ENCODE data around the gene SNX32. TPM values are rescaled to one million over a fixed set of nuclear protein-coding genes. Genes with fewer than 3 reads are reported as not detected.

The SNX32 gene
- total and polyA plus RNA-seq, 4 experiments from 2014 or later = 0.42 to 0.93 (median 0.66) TPM

- Mint-ChIP-seq H3K4me3 (peak within 1 kb of the TSS; percentile 57 to 84 (median 65)), H3K27ac (peak within 1 kb of the TSS; percentile 69 to 93 (median 88)), H3K36me3 (no peaks in the 10 kb centered on the region), H3K4me1 (peaks cover 5 to 28% (median 7%) of the 10 kb centered on the region in 4 donors), H3K9me3 (no peaks in the 10 kb centered on the region), H3K27me3 (peaks cover 0 to 1% of the 10 kb centered on the region in 2 donors)
- Histone ChIP-seq H3K4me1 (ENCODE audit: insufficient read depth, low read length) (peaks cover 21% of the 10 kb centered on the region), H3K9me3 (ENCODE audit: control insufficient read depth in 1 of 2, low read length in 2 of 2) (no peaks in the 10 kb centered on the region), H3K27me3 (ENCODE audit: insufficient read depth, low read length) (peaks cover 4% of the 10 kb centered on the region), H3K27ac (ENCODE audit: low read depth, low read length) (peak within 1 kb of the TSS; percentile 46), H3K4me3 (ENCODE audit: low read length in 2 of 2) (peak within 1 kb of the TSS; percentile 17 to 51), H3K36me3 (ENCODE audit: insufficient read depth, low read length) (no peaks in the 10 kb centered on the region)
- ChIA-PET CTCF (ENCODE audit: partially characterized antibody) (interaction anchor here (1.7 to 11.2 kb wide), 2 partner anchors 12 to 18 kb away, joined by 8 to 162 read pairs; partner anchors contain the start of genes C11orf68, CCDC85B and FIBP), POLR2A (ENCODE audit: partially characterized antibody) (interaction anchor here (0.6 to 3.4 kb wide), 18 partner anchors 9 to 1122 kb away, joined by 3 to 97 read pairs (median 4); partner anchors contain the start of genes C11orf68, CCDC85B, CFL1 and DRAP1)
- peak; percentile 91 to 98 (median 92) for DNase-seq
- intact Hi-C loops (cut with micrococcal nuclease) = loop anchor here (1.0 kb wide), 3 partner anchors 10 to 61 kb away; partner anchors contain the start of genes C11orf68, CCDC85B, DRAP1 and SART1
Measured at GRCh38 chr11:65900125-65900898, 66.5 kb downstream of the SNX32 start, which contains the start of gene FOSL1. Gene FOSL1, minus strand, starts transcription at chr11:65900388. Its CDS starts 49 bp downstream, at chr11:65900339.

- ChIA-PET POLR2A (ENCODE audit: partially characterized antibody) (interaction anchor here (0.6 to 3.4 kb wide), 17 partner anchors 8 to 356 kb away, joined by 3 to 97 read pairs (median 4); partner anchors contain the start of genes BANF1, C11orf68, CCDC85B and CFL1), CTCF (ENCODE audit: partially characterized antibody) (interaction anchor here (1.1 to 11.2 kb wide), 3 partner anchors 13 to 71 kb away, joined by 3 to 162 read pairs (median 8); partner anchors contain the start of genes C11orf68, CCDC85B and FIBP)
- H3K4me1 ChIP-seq (ENCODE audit: insufficient read depth, low read length) = peaks cover 21% of the 10 kb centered on the region
- H3K4me3 ChIP-seq (ENCODE audit: low read length in 2 of 2) = no peak overlapping the region
- peak overlapping the region; percentile 69 to 93 (median 88) for H3K27ac Mint-ChIP-seq
- peaks cover 0 to 1% of the 10 kb centered on the region in 2 donors for H3K27me3 Mint-ChIP-seq
- no peaks in the 10 kb centered on the region for H3K9me3 Mint-ChIP-seq
- peak overlapping the region in 7 of 8 donors; percentile 37 to 84 (median 64) for H3K4me3 Mint-ChIP-seq
- H3K36me3 ChIP-seq (ENCODE audit: insufficient read depth, low read length) = no peaks in the 10 kb centered on the region
- peaks cover 4% of the 10 kb centered on the region for H3K27me3 ChIP-seq (ENCODE audit: insufficient read depth, low read length)
- H3K27ac ChIP-seq (ENCODE audit: low read depth, low read length) = peak overlapping the region; percentile 37
- peaks cover 5 to 23% (median 7%) of the 10 kb centered on the region in 4 donors for H3K4me1 Mint-ChIP-seq
- DNase-seq = no peak
- intact Hi-C loops (cut with micrococcal nuclease) = loop anchor here (1.0 kb wide), 3 partner anchors 11 to 60 kb away; partner anchors contain the start of genes C11orf68, CCDC85B, DRAP1 and SART1
- H3K36me3 Mint-ChIP-seq = no peaks in the 10 kb centered on the region
- H3K9me3 ChIP-seq (ENCODE audit: control insufficient read depth in 1 of 2, low read length in 2 of 2) = no peaks in the 10 kb centered on the region
Measured at GRCh38 chr11:65900899-65901180, 67.1 kb downstream of the SNX32 start.

GRCh38 chr11:65903068-65903481, 69.3 kb downstream of the SNX32 start:
- Mint-ChIP-seq H3K9me3 (no peaks in the 10 kb centered on the region), H3K36me3 (no peaks in the 10 kb centered on the region), H3K27ac (peak overlapping the region in 1 of 7 donors; percentile 59), H3K4me3 (no peak overlapping the region), H3K27me3 (peaks cover 0 to 1% of the 10 kb centered on the region in 2 donors), H3K4me1 (peaks cover 4 to 17% (median 7%) of the 10 kb centered on the region in 4 donors)
- Histone ChIP-seq H3K4me1 (ENCODE audit: insufficient read depth, low read length) (peaks cover 21% of the 10 kb centered on the region), H3K27me3 (ENCODE audit: insufficient read depth, low read length) (peaks cover 4% of the 10 kb centered on the region), H3K4me3 (ENCODE audit: low read length in 2 of 2) (no peak overlapping the region), H3K9me3 (ENCODE audit: control insufficient read depth in 1 of 2, low read length in 2 of 2) (no peaks in the 10 kb centered on the region), H3K27ac (ENCODE audit: low read depth, low read length) (no peak overlapping the region), H3K36me3 (ENCODE audit: insufficient read depth, low read length) (no peaks in the 10 kb centered on the region)
- CTCF ChIA-PET (ENCODE audit: partially characterized antibody) = interaction anchor here (11.2 kb wide), 1 partner anchor 15 kb away, joined by 162 read pairs; the partner anchor contains the start of genes CCDC85B and FIBP
- POLR2A ChIA-PET (ENCODE audit: partially characterized antibody) = no interaction called here
- DNase-seq = no peak
- intact Hi-C loops (cut with micrococcal nuclease) = no loop called here

Other genes with a start within 250 kb of the SNX32 start
- gene KCNK7, start 238.2 kb upstream of the SNX32 start, total RNA-seq = 1 to 10 TPM; 1.6 to 2.7 TPM
- 1 to 10 TPM in 1 of 2 donors, not detected in 1; 1.2 TPM for gene KCNK7, start 238.2 kb upstream of the SNX32 start, polyA plus RNA-seq
- gene MAP3K11, start 219.7 kb upstream of the SNX32 start, total RNA-seq = 10 to 100 TPM; 92.0 to 93.6 TPM
- 10 to 100 TPM in 1 of 2 donors, 1 to 10 TPM in 1; 6.3 to 24.1 TPM for gene MAP3K11, start 219.7 kb upstream of the SNX32 start, polyA plus RNA-seq
- gene PCNX3, start 218.2 kb upstream of the SNX32 start, total RNA-seq = 10 to 100 TPM; 63.3 to 66.3 TPM
- 1 to 10 TPM in 1 of 2 donors, under 1 TPM in 1; 0.41 to 6.3 TPM for gene PCNX3, start 218.2 kb upstream of the SNX32 start, polyA plus RNA-seq
- 100 to 1,000 TPM; 150 to 169 TPM for gene SIPA1, start 195.9 kb upstream of the SNX32 start, total RNA-seq
- gene SIPA1, start 195.9 kb upstream of the SNX32 start, polyA plus RNA-seq = 100 to 1,000 TPM in 1 of 2 donors, 10 to 100 TPM in 1; 50.1 to 204 TPM
- gene RELA, start 171.0 kb upstream of the SNX32 start, total RNA-seq = 100 to 1,000 TPM; 170 to 173 TPM
- 10 to 100 TPM; 36.5 to 74.7 TPM for gene RELA, start 171.0 kb upstream of the SNX32 start, polyA plus RNA-seq
- gene KAT5, start 121.7 kb upstream of the SNX32 start, total RNA-seq = 100 to 1,000 TPM in 1 of 2 experiments, 10 to 100 TPM in 1; 93.5 to 106 TPM
- gene KAT5, start 121.7 kb upstream of the SNX32 start, polyA plus RNA-seq = 10 to 100 TPM; 45.4 to 61.5 TPM
- gene RNASEH2C, start 113.2 kb upstream of the SNX32 start, total RNA-seq = 10 to 100 TPM; 69.1 to 69.7 TPM
- 10 to 100 TPM; 61.4 to 74.2 TPM for gene RNASEH2C, start 113.2 kb upstream of the SNX32 start, polyA plus RNA-seq
- 10 to 100 TPM; 25.6 to 26.9 TPM for gene AP5B1, start 53.0 kb upstream of the SNX32 start, total RNA-seq
- gene AP5B1, start 53.0 kb upstream of the SNX32 start, polyA plus RNA-seq = 10 to 100 TPM in 1 of 2 donors, 1 to 10 TPM in 1; 5.2 to 13.7 TPM
- not detected for gene OVOL1, start 46.9 kb upstream of the SNX32 start, total RNA-seq
- gene OVOL1, start 46.9 kb upstream of the SNX32 start, polyA plus RNA-seq = not detected
- 100 to 1,000 TPM; 540 to 578 TPM for gene CFL1, start 24.2 kb downstream of the SNX32 start, total RNA-seq
- gene CFL1, start 24.2 kb downstream of the SNX32 start, polyA plus RNA-seq = 1,000 to 10,000 TPM; 2,794 to 2,825 TPM
- gene MUS81, start 26.5 kb downstream of the SNX32 start, total RNA-seq = 10 to 100 TPM; 93.6 to 95.5 TPM
- gene MUS81, start 26.5 kb downstream of the SNX32 start, polyA plus RNA-seq = 10 to 100 TPM; 24.0 to 31.1 TPM
- 1 to 10 TPM; 6.0 to 8.3 TPM for gene EFEMP2, start 38.8 kb downstream of the SNX32 start, total RNA-seq
- gene EFEMP2, start 38.8 kb downstream of the SNX32 start, polyA plus RNA-seq = under 1 TPM; 0.40 to 0.55 TPM
- 10 to 100 TPM; 30.1 to 30.4 TPM for gene CTSW, start 45.9 kb downstream of the SNX32 start, total RNA-seq
- 100 to 1,000 TPM in 1 of 2 donors, 10 to 100 TPM in 1; 80.9 to 107 TPM for gene CTSW, start 45.9 kb downstream of the SNX32 start, polyA plus RNA-seq
- gene FIBP, start 54.5 kb downstream of the SNX32 start, total RNA-seq = 10 to 100 TPM; 39.9 to 42.1 TPM
- gene FIBP, start 54.5 kb downstream of the SNX32 start, polyA plus RNA-seq = 10 to 100 TPM; 79.3 to 99.0 TPM
- gene CCDC85B, start 56.7 kb downstream of the SNX32 start, total RNA-seq = 10 to 100 TPM; 22.9 to 24.9 TPM
- gene CCDC85B, start 56.7 kb downstream of the SNX32 start, polyA plus RNA-seq = 10 to 100 TPM; 60.0 to 68.3 TPM
- gene FOSL1, start 66.4 kb downstream of the SNX32 start, total RNA-seq = under 1 TPM; 0.39 to 0.79 TPM
- gene FOSL1, start 66.4 kb downstream of the SNX32 start, polyA plus RNA-seq = under 1 TPM in 1 of 2 donors, not detected in 1; 0.81 TPM
- 10 to 100 TPM; 57.1 to 59.5 TPM for gene C11orf68, start 85.1 kb downstream of the SNX32 start, total RNA-seq
- 10 to 100 TPM; 48.0 to 81.6 TPM for gene C11orf68, start 85.1 kb downstream of the SNX32 start, polyA plus RNA-seq
- gene DRAP1, start 85.5 kb downstream of the SNX32 start, total RNA-seq = 10 to 100 TPM; 78.2 to 78.7 TPM
- gene DRAP1, start 85.5 kb downstream of the SNX32 start, polyA plus RNA-seq = 100 to 1,000 TPM in 1 of 2 donors, 10 to 100 TPM in 1; 90.4 to 102 TPM
- not detected for gene TSGA10IP, start 111.5 kb downstream of the SNX32 start, total RNA-seq
- gene TSGA10IP, start 111.5 kb downstream of the SNX32 start, polyA plus RNA-seq = not detected
- 10 to 100 TPM; 83.9 to 90.6 TPM for gene SART1, start 127.8 kb downstream of the SNX32 start, total RNA-seq
- 10 to 100 TPM; 11.5 to 50.5 TPM for gene SART1, start 127.8 kb downstream of the SNX32 start, polyA plus RNA-seq
- 10 to 100 TPM; 60.2 to 65.4 TPM for gene EIF1AD, start 168.2 kb downstream of the SNX32 start, total RNA-seq
- 10 to 100 TPM; 15.5 to 20.2 TPM for gene EIF1AD, start 168.2 kb downstream of the SNX32 start, polyA plus RNA-seq
- 10 to 100 TPM; 90.8 to 92.9 TPM for gene BANF1, start 168.5 kb downstream of the SNX32 start, total RNA-seq
- gene BANF1, start 168.5 kb downstream of the SNX32 start, polyA plus RNA-seq = 100 to 1,000 TPM; 159 to 163 TPM
- not detected for gene CST6, start 178.0 kb downstream of the SNX32 start, total RNA-seq
- gene CST6, start 178.0 kb downstream of the SNX32 start, polyA plus RNA-seq = not detected
- gene CATSPER1, start 192.5 kb downstream of the SNX32 start, total RNA-seq = not detected
- gene CATSPER1, start 192.5 kb downstream of the SNX32 start, polyA plus RNA-seq = not detected
- not detected for gene GAL3ST3, start 215.2 kb downstream of the SNX32 start, total RNA-seq
- not detected for gene GAL3ST3, start 215.2 kb downstream of the SNX32 start, polyA plus RNA-seq
- 100 to 1,000 TPM; 238 to 240 TPM for gene SF3B2, start 218.4 kb downstream of the SNX32 start, total RNA-seq
- gene SF3B2, start 218.4 kb downstream of the SNX32 start, polyA plus RNA-seq = 100 to 1,000 TPM in 1 of 2 donors, 10 to 100 TPM in 1; 74.4 to 128 TPM
- gene PACS1, start 236.3 kb downstream of the SNX32 start, total RNA-seq = 100 to 1,000 TPM; 251 to 262 TPM
- gene PACS1, start 236.3 kb downstream of the SNX32 start, polyA plus RNA-seq = 100 to 1,000 TPM in 1 of 2 donors, 10 to 100 TPM in 1; 13.7 to 104 TPM